Inflammatory macrophage treated with lipopolysaccharide for 1 hour (primary cell): Measurements from ENCODE around the gene FBXW10.
"Not testable (repeated sequence)": the region's sequence is repeated elsewhere in the genome, so short reads cannot be mapped to it uniquely, and the experiment has no call there.

Source experiments
- DNase-seq, 2 donors: peaks; one replicate each; pipeline ENCODE4 v3.0.0-alpha.2; 2020 to 2022

The FBXW10 gene, protein sequence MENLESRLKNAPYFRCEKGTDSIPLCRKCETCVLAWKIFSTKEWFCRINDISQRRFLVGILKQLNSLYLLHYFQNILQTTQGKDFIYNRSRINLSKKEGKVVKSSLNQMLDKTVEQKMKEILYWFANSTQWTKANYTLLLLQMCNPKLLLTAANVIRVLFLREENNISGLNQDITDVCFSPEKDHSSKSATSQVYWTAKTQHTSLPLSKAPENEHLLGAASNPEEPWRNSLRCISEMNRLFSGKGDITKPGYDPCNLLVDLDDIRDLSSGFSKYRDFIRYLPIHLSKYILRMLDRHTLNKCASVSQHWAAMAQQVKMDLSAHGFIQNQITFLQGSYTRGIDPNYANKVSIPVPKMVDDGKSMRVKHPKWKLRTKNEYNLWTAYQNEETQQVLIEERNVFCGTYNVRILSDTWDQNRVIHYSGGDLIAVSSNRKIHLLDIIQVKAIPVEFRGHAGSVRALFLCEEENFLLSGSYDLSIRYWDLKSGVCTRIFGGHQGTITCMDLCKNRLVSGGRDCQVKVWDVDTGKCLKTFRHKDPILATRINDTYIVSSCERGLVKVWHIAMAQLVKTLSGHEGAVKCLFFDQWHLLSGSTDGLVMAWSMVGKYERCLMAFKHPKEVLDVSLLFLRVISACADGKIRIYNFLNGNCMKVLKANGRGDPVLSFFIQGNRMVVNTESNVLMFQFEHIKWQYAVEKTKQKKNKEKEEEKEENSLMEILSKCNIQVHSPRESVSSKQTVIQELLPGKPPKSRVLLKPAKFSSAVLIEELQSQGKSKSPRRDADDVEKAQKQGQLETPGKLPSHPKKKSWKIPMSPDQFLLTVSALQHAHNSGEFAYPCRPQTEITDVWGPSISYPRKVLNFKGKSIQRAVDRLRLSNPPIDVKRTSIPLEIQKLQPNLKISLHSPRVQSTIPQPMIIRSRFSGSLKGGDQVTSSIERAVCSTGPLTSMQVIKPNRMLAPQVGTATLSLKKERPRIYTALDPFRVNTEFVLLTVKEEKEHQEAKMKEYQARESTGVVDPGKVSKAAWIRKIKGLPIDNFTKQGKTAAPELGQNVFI

DNA sequence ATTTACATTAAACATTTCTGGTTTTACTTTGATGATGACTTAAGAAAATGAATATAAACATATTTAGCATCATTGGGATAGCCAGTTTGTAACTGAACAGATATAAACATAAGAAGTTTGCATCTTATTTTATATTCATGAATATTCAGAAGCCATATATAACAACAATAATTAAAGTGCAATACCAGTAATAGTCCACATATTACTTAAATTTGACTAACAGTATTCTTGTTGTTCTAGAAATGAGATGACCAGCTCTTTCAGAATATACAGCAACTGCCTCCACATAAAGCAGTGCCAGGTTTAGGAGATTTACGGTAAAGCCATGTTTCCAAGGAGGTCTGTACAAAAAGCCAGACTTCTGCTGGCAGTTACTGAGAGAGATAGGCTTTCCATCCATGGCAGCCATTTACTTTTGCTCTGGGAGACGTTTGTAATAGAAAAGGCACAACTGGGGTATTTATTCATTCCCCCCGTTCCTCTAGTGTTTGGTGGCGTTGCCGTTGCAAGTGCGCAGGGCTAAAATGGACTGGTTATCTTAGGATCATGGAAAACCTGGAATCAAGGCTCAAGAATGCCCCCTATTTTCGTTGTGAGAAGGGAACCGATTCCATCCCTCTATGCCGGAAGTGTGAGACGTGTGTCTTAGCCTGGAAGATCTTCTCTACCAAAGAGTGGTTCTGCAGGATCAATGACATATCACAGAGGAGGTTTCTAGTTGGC lies at the start of gene FBXW10:
FBXW10 (plus strand) TSS at position 356 of the 723 bp plus-strand sequence; CDS start at position 547, 191 bp downstream.
- not testable (repeated sequence) for DNase-seq

DNA sequence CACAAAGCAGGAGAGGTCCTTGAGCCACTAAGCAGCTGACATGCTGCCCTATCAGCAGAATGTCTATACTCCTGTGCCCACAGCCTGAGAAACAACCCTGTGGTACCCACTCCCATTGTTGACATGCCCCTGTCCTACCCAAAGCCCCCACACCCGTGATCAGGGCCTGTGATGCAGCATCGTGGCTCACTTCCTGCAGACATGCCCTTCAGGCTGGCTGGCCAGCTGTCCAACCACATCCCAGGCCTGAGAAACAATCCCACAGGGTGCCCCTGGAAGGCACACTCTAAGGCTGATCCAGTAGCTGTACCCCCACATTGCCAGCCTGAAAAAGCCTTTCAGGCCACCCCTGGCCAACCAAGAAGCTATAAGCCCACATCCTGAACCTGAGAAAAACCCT lies 48.7 kb upstream of the FBXW10 start:
- DNase-seq, result not testable (repeated sequence)

DNA sequence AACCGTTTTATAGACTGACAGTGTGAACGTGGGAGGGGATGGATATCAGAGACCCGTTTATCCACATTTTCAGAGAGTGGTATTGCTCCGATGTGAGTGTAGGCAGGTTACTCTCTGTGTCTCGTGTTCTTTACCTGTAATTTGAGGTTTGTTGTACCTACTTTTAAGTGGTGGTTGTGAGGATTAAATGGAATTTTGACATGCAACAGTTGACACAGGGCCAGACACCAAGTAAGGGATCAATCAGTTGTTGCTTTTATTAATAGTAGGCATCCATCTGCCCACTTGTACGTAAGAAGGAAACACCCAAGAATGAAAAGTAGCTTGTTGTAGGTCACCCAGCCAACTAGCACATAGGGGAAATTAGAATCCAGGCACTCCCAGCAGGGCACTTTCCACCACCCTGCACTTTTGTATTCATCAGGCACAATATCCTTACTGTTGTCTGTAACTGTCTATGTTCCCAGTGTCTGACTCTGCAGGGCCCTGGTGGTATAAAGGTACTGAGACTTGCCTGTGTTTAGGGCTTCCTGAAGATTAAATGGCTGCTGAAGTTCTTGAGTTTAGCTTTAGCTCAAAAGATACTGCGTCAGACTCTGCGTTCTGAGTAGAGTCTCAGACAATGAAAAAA lies 45.3 kb upstream of the FBXW10 start:
- not testable (repeated sequence) for DNase-seq

DNA sequence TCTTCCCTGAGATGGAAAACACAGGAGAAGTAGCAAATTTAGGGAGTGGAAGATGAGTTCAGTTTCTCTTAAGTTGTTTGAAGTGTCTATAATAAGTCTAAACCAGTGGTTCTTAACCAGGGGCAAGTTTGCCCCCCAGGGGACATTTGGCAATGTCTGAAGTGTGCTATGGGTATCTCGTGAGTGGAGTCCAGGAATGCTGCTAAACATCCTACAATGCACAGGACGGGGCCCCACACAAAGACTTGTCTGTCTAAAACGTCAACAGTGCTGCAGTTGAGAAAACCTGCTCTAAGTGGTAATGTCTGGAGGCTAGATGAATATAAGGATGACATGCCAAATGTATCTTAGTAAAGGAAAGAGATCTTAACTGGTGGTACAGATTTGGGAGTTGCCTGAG lies 37.9 kb upstream of the FBXW10 start:
- not testable (repeated sequence) for DNase-seq

DNA sequence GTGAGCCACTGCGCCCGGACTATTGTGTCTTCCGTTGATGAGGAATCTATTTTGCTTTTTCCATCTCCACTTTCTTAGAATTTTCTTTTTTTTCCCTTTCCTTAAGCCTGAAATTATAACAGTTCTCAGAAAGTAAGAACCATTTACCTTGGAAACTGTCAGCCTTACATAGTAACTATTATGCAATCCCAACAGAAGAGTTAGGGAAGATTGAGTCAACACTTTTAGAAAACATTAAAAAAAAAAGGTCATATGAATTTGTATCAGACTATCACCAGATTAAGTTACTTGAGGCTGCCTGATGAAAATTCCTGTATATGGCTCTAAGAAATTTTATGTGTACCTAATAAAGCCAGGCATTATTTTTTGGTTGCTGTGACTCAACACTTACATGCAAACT lies 35.6 kb upstream of the FBXW10 start:
- not testable (repeated sequence) for DNase-seq

DNA sequence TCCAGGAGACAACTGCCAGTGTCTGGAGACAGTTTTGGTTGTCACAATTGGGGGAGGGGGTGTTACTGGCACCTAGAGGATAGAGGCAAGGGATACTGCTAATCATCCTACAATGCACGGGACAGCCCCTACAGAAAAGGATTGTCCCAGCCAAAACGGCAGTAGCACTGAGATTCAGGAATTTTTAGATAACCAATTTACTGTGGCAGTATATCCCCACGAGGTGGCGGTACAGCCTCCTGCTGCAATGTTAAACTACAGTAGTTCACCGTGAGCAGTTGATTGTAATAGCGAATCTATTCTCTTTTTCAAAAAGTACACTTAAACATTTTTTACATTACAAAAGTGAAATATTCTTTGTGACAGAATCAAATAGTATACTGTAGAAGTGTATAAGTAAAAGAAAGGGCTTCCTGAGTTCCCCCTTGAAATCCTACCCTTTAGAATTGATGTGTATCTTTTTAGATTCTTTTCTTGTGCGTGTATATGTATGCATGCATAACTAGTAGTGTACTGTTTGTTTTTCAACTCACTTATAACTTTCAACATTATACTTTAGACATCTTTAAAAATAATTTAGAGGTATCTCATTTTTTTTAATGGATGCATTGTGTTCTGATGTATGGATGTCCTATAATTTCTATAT lies 31.4 kb upstream of the FBXW10 start:
- DNase-seq, result peak; percentile 17 to 71

DNA sequence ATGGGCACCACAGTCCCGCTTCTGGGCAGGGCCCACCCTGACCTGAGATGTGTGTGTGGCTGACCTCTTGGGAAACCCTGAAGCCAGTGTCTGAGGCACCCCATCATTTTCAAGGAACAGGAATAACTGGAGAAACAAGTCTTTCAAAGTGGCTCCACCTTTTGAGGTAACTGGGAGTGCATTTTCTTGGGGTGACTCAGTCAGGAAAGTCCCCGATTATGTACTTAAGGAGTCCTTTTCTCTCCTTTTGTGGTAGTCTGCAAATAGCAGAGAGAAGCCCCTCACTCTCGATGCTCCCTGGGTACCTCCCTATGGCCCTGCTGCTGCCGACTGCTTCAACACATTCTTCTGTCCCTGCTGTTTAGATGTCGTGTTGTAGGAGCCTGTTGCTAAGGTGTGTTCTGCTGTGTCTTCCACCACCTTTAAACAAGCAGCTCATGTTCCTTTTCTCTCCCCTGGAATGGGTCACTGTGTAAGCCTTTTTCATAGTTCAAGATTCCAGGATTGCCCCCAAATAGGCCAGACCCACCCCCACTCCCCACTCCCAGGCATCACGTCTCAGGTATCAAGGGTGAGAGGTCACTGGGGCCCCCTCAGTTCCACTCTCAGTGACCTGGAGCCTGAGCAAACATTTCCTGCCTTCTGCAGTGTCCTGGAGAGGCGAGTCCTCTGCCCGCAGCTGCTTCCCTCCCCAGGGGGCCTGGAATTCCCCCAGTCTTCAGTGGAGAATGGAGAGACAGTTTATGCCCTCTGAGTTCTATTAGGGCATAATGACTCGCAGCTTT lies 25.0 kb upstream of the FBXW10 start:
- not testable (repeated sequence) for DNase-seq

DNA sequence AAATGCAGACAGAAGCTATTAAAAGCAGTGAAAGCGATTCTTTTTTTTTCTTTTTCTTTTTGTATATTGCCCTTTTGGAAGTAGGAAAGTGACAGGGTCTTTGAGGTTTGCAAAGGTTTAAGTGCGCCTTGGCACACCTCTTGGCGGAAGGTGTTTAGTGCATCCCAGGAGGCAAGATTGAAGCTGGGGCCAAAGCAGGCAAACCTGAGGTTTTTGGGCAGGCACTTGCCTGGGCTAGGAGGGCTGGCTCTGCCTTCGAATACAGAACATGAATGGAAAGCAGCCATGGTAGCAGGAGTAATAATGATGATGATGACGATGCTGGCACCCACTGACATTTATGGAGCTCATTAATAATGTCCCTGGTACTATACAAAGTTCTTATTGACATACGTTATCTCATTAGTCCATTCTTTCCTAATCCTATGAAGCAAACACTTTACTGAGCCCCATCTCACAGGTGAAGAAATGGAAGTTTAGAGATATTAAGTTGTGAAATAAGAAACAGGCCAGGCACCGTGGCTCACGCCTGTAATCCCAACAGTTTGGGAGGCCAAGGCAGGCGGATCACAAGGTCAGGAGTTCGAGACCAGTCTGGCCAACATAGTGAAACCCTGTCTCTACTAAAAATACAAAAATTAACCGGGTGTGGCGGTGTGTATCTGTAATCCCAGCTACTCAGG lies 24.3 kb upstream of the FBXW10 start:
- DNase-seq, result not testable (repeated sequence)

DNA sequence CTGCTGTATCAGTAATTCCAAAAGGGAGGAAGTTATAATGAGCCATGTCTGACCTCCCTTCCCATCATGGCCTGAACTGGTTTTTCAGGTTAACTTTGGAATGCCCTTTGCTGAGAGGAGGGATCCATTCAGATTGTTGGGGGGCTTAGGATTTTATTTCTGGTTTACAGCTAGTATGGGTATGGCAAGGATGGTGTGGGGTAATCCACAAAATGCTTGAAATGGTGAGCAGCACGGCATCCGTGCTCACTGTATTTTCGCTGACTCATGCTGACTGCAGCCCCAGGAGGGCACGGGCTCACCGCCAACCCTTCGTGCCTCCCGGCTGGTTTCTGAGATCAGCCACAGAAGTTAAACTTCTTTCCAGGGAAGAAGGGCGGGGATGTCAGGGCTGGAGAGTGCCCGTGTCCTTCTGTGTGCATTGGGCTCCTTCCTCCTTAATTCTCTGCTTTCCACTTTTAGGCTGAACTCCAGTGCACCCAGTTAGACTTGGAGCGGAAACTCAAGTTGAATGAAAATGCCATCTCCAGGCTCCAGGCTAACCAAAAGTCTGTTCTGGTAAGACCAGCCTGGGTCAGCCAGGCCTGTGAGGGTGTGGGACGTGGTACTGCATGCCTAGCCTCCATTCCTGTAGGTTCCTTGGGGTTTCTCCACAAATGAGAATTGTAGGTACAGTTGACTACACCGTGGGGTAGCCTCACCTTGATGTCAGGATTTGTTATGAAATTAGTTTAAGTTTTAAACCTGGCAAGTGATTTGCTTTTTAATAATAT lies 21.9 kb upstream of the FBXW10 start:
- not testable (repeated sequence) for DNase-seq

DNA sequence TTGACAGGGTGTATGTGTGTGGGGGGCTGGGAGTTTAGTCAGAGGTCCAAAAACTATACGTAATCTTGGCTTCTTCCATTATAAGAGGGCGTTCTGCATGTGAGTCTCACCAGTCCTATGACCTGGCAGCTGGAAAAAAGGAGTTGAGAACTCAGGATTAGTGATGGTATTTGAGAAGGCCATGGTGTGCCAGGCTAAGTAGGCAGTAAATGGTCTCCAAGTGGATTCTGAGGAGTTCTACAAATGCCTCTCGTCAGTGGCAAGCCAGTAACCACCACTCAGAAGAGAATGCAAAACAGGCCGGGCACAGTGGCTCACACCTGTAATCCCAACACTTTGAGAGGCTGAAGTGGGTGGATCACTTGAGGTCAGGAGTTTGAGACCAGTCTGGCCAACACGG lies 21.2 kb upstream of the FBXW10 start:
- not testable (repeated sequence) for DNase-seq

DNA sequence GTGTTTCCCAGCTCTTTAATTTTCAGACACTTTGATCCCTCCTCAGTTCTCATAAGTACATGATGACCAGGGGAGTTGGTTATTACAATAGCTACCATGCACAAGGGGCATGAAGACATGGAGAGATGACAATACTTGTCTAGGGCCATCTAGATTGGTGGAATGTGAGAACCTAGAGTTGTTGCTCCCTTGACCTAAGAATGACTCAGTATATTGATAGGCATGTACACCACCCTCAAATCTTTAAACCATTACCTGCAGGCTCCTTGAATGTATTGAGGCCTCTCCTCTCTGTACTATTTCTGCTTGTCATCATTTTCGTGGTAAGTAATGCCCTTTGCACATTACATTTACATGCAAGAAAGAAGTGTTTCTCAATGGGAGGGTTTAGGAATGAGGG lies 20.3 kb upstream of the FBXW10 start:
- not testable (repeated sequence) for DNase-seq

DNA sequence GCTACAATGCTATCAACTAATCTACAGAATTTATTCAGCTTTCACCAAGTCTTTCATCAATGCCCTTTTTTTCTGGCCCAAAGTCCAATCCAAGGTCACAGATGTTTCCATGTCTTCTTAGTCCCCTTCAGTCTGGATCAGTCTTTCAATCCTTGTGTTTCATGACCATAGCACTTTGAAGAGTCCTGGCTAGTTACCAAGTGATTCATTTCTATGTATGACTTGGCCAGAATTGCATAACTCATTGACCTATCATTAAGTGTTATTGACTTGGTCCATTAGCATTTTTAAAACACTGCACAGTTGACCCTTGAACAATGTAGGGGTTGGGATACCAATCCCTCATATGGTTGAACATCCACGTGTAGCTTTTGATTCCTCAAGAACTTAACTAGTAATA lies 11.4 kb upstream of the FBXW10 start:
- not testable (repeated sequence) for DNase-seq

DNA sequence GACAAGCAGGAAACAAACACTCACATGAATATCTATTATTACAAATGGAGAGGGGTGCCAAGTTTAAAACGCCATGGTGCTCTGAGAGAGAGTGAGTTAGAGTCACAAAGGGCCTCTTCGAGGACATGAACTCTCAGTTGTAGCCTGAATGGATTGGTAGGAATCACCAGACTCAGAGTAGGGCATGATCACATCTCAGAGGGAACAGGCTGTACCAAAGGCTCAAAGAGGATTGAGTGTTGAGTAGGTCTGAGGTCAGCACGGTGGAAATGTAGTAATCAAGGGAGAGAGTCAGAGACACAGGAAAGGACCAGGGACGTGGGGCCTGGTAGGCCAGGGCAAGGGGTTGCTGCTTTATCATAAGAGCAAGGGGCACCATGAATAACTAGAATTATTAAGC lies 10.5 kb upstream of the FBXW10 start:
- peak in 1 of 2 donors; percentile 10 for DNase-seq

DNA sequence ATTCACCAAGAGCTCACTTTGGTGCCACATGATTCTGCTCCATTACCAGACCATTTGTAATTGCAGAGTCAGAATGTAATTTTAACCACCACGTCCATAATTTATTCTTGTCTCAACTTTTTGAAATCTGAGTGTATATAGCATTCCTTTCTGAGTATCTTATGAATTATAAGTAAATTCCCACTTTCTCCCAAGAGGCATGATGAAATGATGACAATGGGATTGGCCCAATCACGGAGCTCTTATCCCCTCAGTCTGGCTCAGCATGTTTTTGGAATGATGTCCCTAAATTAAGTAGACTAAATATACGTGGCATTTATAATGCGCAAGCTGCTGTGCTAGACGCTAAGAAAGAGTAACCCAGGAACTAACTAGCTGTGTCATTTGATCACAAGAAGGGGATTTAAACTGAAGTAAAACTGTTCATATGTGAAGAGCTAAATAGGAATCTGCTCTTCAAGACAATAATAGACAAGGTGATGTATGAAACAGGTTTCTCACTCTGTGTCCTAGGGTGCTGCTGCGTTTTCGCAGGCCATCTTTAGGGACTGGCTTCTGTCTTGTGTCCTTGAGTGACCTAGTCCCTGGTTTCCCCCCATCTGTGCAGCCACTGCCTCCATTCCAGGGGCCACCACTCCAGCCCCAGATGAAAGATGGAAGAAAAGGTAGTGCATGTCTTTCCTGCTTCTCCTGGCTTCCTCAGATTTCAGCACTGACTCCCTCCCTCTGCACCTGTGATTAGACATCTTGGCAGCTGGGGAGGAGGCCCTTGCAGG lies 4.0 kb upstream of the FBXW10 start:
- DNase-seq, result not testable (repeated sequence)

DNA sequence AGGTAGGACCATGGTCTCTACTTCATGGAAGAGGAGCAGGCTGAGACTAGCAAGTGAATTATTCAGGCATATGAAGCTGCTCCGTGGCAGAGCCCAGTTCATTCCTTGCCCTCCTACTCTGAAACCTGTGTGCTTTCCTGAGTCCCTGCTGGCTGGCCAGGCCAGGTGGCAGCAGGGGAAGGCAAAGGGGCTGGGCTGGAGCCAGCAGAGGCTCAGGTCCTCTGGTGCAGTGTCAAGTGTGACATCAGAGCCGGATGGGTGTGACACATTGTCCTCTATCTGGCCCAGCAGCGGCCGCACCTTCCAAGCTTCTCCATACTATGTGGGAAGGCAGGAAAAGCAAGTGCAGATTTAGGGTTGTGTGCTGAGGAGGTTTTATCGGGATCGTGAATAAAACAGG lies 2.6 kb upstream of the FBXW10 start:
- not testable (repeated sequence) for DNase-seq

DNA sequence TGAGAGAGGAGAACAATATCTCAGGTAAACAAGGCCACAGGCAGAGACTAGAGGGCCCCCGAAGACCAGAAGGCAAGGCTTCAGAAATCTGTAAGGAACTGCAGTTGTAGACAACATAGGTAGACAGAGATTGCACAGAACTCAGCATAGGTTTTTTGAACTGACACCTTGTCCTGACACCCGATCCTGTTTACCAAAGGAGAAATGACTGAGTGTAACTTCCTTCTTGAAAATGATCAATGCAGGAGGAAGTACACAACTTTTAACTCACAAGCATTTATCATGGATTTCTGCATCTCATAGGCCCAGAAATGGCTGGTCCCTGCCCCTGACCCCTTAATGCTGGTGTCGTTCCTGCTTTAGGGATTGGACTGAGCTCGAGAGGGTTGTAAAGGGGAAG lies 872 bp downstream of the FBXW10 start:
- DNase-seq, result not testable (repeated sequence)

DNA sequence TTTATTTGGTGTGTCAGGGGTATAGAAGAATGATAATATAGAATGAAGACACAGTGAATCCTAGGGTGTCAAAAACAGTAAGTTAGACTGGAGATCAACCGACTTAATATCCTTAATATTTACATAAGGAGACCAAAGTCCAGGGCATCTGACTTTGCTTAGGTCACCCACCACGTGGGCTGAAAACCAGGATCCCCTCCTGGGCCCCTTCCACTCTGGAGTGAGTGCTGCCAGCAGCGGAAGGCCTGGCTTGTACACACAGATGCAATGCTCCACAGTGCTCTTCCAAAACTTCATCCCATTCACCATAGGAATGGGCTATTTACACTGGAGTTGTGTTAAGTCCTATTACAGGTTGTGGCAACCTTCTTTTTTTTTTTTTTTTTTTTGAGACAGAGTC lies 2.7 kb downstream of the FBXW10 start:
- not testable (repeated sequence) for DNase-seq

DNA sequence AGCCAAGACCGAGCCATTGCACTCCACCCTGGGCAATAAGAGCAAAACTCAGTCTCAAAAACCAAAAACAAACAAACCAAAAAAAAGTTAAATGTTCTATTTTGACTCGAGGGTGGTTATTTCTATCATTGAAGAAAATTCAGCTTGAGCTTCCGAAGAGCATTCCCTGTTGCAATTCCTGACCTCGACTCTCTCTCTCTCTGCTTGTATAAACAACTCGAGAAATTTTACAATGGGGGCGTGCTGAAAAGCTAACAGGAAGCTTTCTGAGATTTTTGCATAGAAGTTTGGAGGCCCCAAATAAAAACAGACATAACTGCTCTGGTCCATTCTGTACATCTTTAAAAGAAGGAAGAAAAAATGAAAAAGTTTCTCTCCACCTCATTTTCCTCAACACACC lies 3.6 kb downstream of the FBXW10 start:
- DNase-seq, result not testable (repeated sequence)
